WTC11 (cell line): ENCODE results near the gene DAW1. TPM values are rescaled to one million over a fixed set of nuclear protein-coding genes. Genes with fewer than 3 reads are reported as not detected.

Source experiments
- ATAC-seq: fragments of 200-7000 bp; cut with Tn5 transposase; 2 replicates; pipeline ENCODE4 v1.10.0; 2021; ENCODE audit warnings: mild to moderate bottlenecking, moderate library complexity
- CTCF ChIA-PET: fragments of 300-600 bp; sonication (Branson Sonifier 250); formaldehyde crosslinking; loops from one replicate; lab custom pipeline; 2021; ENCODE audit warnings: antibody characterized with exemption; lab: Charles Lee
- POLR2A ChIA-PET: fragments of 350-600 bp; sonication (Branson Sonifier 250); formaldehyde crosslinking; loops from one replicate; lab custom pipeline; 2021; ENCODE audit warnings: antibody characterized with exemption; lab: Charles Lee
- DNase-seq: peaks from one replicate; pipeline ENCODE4 v3.0.0; 2021; ENCODE audit warnings: low spot score
- H3K27ac Mint-ChIP-seq: 2 replicates; pipeline ENCODE4 v1.8.0; 2021; ENCODE audit warnings: mixed read lengths
- H3K27me3 Mint-ChIP-seq: 2 replicates; pipeline ENCODE4 v1.8.0; 2021; ENCODE audit warnings: low read depth, mild to moderate bottlenecking, moderate library complexity, mixed read lengths
- H3K36me3 Mint-ChIP-seq: 2 replicates; pipeline ENCODE4 v1.8.0; 2021; ENCODE audit warnings: mixed read lengths
- H3K4me1 Mint-ChIP-seq: 2 replicates; pipeline ENCODE4 v1.8.0; 2022; ENCODE audit warnings: mixed read lengths
- H3K4me3 Mint-ChIP-seq: 2 replicates; pipeline ENCODE4 v1.8.0; 2021; ENCODE audit warnings: mild to moderate bottlenecking, moderate library complexity, mixed read lengths
- H3K9me3 Mint-ChIP-seq: 2 replicates; pipeline ENCODE4 v1.8.0; 2021; ENCODE audit warnings: mixed read lengths
- AFF4 ChIP-seq: sonication (generic); formaldehyde crosslinking; IDR thresholded peaks from 2 replicates; pipeline ENCODE4 v1.8.1; 2023; ENCODE audit warnings: mild to moderate bottlenecking, missing genetic modification reagents, borderline replicate concordance
- CREM ChIP-seq: sonication (generic); formaldehyde crosslinking; IDR thresholded peaks from 2 replicates; pipeline ENCODE4 v1.8.1; 2022; ENCODE audit warnings: mild to moderate bottlenecking, missing genetic modification reagents, moderate library complexity
- CTCF ChIP-seq: fragments of 200-600 bp; IDR thresholded peaks from 2 replicates; pipeline ENCODE4 v1.8.0; 2022; ENCODE audit warnings: antibody characterized with exemption
- FOXJ3 ChIP-seq: sonication (generic); formaldehyde crosslinking; IDR thresholded peaks from 2 replicates; pipeline ENCODE4 v1.9.0; 2021; ENCODE audit warnings: missing genetic modification reagents, mild to moderate bottlenecking, borderline replicate concordance
- HMGA2 ChIP-seq: fragments of 250-450 bp; sonication (Bioruptor Pico); IDR thresholded peaks from 2 replicates; pipeline ENCODE4 v1.4.0; 2021; ENCODE audit warnings: mild to moderate bottlenecking, moderate library complexity
- IRF1 ChIP-seq: sonication (generic); formaldehyde crosslinking; IDR thresholded peaks from 2 replicates; pipeline ENCODE4 v1.8.0; 2023; ENCODE audit warnings: missing genetic modification reagents
- PRDM15 ChIP-seq: sonication (generic); formaldehyde crosslinking; IDR thresholded peaks from 2 replicates; pipeline ENCODE4 v1.8.0; 2022; ENCODE audit warnings: missing genetic modification reagents
- PRRX2 ChIP-seq: fragments of 250-450 bp; sonication (Bioruptor Pico); IDR thresholded peaks from 2 replicates; pipeline ENCODE4 v1.8.0; 2021; ENCODE audit warnings: mild to moderate bottlenecking
- SMAD4 ChIP-seq: sonication (generic); formaldehyde crosslinking; IDR thresholded peaks from 2 replicates; pipeline ENCODE4 v1.8.0; 2022; ENCODE audit warnings: mild to moderate bottlenecking, missing genetic modification reagents
- SOX15 ChIP-seq: fragments of 250-450 bp; sonication (Bioruptor Pico); IDR thresholded peaks from 2 replicates; pipeline ENCODE4 v1.9.0; 2021; ENCODE audit warnings: mild to moderate bottlenecking
- SP1 ChIP-seq: sonication (generic); formaldehyde crosslinking; conservative IDR thresholded peaks from 2 replicates; pipeline ENCODE4 v1.8.1; 2022; ENCODE audit warnings: missing genetic modification reagents
- STAT6 ChIP-seq: sonication (generic); formaldehyde crosslinking; conservative IDR thresholded peaks from 2 replicates; pipeline ENCODE4 v1.8.1; 2023; ENCODE audit warnings: mild to moderate bottlenecking, low read depth, missing genetic modification reagents, moderate library complexity
- TEAD1 ChIP-seq: sonication (generic); formaldehyde crosslinking; IDR thresholded peaks from 2 replicates; pipeline ENCODE4 v1.8.0; 2022; ENCODE audit warnings: mild to moderate bottlenecking, missing genetic modification reagents
- ZBTB21 ChIP-seq: sonication (generic); formaldehyde crosslinking; IDR thresholded peaks from 2 replicates; pipeline ENCODE4 v1.8.1; 2023; ENCODE audit warnings: mild to moderate bottlenecking, missing genetic modification reagents, borderline replicate concordance
- ZMAT4 ChIP-seq: fragments of 250-450 bp; sonication (Bioruptor Pico); IDR thresholded peaks from 2 replicates; pipeline ENCODE4 v1.9.0; 2021; ENCODE audit warnings: mild to moderate bottlenecking
- ZNF138 ChIP-seq: sonication (generic); formaldehyde crosslinking; conservative IDR thresholded peaks from 2 replicates; pipeline ENCODE4 v1.8.1; 2022; ENCODE audit warnings: mild to moderate bottlenecking, moderate library complexity, missing genetic modification reagents
- ZNF281 ChIP-seq: sonication (generic); formaldehyde crosslinking; IDR thresholded peaks from 2 replicates; pipeline ENCODE4 v1.8.0; 2023; ENCODE audit warnings: mild to moderate bottlenecking, missing genetic modification reagents
- ZNF416 ChIP-seq: fragments of 250-450 bp; sonication (Bioruptor Pico); IDR thresholded peaks from 2 replicates; pipeline ENCODE4 v1.9.0; 2021; ENCODE audit warnings: mild to moderate bottlenecking, inconsistent platforms
- ZNF671 ChIP-seq: fragments of 250-450 bp; sonication (Bioruptor Pico); IDR thresholded peaks from 2 replicates; pipeline ENCODE4 v1.8.0; 2021; ENCODE audit warnings: mild to moderate bottlenecking
- total RNA-seq: library from RNA; stranded (reverse); gene quantifications from 3 replicates; pipeline ENCODE4 v1.2.3, GENCODE V29; 2021

DAW1 gene
- total RNA-seq, 1 experiment from 2014 or later = 0.61 TPM

- TF ChIP-seq CTCF = no peak
- TF ChIP-seq IRF1 (CRISPR knock-in tag) = no peak
Measured at GRCh38 chr2:227886149-227886548, 14.7 kb downstream of the DAW1 start (continued).

GRCh38 chr2:227888289-227888688, 16.9 kb downstream of the DAW1 start:
- DNase-seq (no peak), ATAC-seq (peak; percentile 74)
- H3K9me3 Mint-ChIP-seq = no peaks in the 10 kb centered on the region
- CTCF ChIA-PET = interaction anchor here (1.0 to 2.1 kb wide), 5 partner anchors 25 to 230 kb away, joined by 3 to 8 read pairs (median 4); no protein-coding TSS in a partner anchor
- peaks cover 7% of the 10 kb centered on the region for H3K4me1 Mint-ChIP-seq
- H3K36me3 Mint-ChIP-seq = no peaks in the 10 kb centered on the region
- no peaks in the 10 kb centered on the region for H3K27me3 Mint-ChIP-seq
- H3K27ac Mint-ChIP-seq = no peak overlapping the region
- POLR2A ChIA-PET = no interaction called here
- no peak overlapping the region for H3K4me3 Mint-ChIP-seq
- TF ChIP-seq STAT6 (CRISPR knock-in tag) (no peak), SMAD4 (no peak), ZMAT4 (no peak), ZNF671 (CRISPR knock-in tag) (no peak), FOXJ3 (CRISPR knock-in tag) (no peak), TEAD1 (CRISPR knock-in tag) (no peak), SP1 (no peak), ZNF416 (CRISPR knock-in tag) (no peak), CREM (CRISPR knock-in tag) (no peak), SOX15 (CRISPR knock-in tag) (no peak), HMGA2 (CRISPR knock-in tag) (no peak), ZNF138 (no peak), ZNF281 (CRISPR knock-in tag) (no peak), PRDM15 (CRISPR knock-in tag) (no peak), AFF4 (CRISPR knock-in tag) (no peak), PRRX2 (CRISPR knock-in tag) (no peak), ZBTB21 (CRISPR knock-in tag) (no peak)
